Heart left ventricle (tissue), 16 donors: ENCODE results near the gene RFX2. TPM values are rescaled to one million over a fixed set of nuclear protein-coding genes. Genes with fewer than 3 reads are reported as not detected.

Experiments used
- ATAC-seq, 4 donors: fragments of 200-7000 bp; cut with Tn5 transposase; one replicate each; pipeline ENCODE4 v1.9.1; 2020 to 2022; ENCODE audit warnings: moderate library complexity in 4 of 4, mild to moderate bottlenecking in 3 of 4, moderate number of reproducible peaks in 1 of 4
- DNase-seq, 5 donors: peaks; one replicate each; pipeline ENCODE4 v3.0.0-alpha.2; 2020
- H3K27ac ChIP-seq, 12 donors: fragments of 200-600 bp; sonication (generic) in 4 of 12; one replicate each; pipeline versions ENCODE4 v1.5.0 to v1.8.0; 2016 to 2022; ENCODE audit warnings: mild to moderate bottlenecking in 2 of 12
- H3K27me3 ChIP-seq, 9 donors: fragments of 200-600 bp; sonication (generic) in 2 of 9; one replicate each; pipeline versions ENCODE4 v1.5.1 to v1.8.0; 2016 to 2022; ENCODE audit warnings: mild to moderate bottlenecking in 3 of 9
- H3K36me3 ChIP-seq, 9 donors: fragments of 200-600 bp; sonication (generic) in 2 of 9; one replicate each; pipeline versions ENCODE4 v1.5.0 to v1.8.0; 2018 to 2022; ENCODE audit warnings: mild to moderate bottlenecking in 2 of 9
- H3K4me1 ChIP-seq, 12 donors: fragments of 200-600 bp; sonication (generic) in 4 of 12; one replicate each; pipeline versions ENCODE4 v1.5.0 to v1.8.0; 2016 to 2022; ENCODE audit warnings: mild to moderate bottlenecking in 3 of 12
- H3K4me3 ChIP-seq, 12 donors: fragments of 200-600 bp; sonication (generic) in 4 of 12; one replicate each; pipeline versions ENCODE4 v1.5.0 to v1.8.0; 2017 to 2022; ENCODE audit warnings: mild to moderate bottlenecking in 9 of 12, moderate library complexity in 4 of 12
- H3K9me3 ChIP-seq, 12 donors: fragments of 200-600 bp; sonication (generic) in 4 of 12; one replicate each; pipeline versions ENCODE4 v1.5.0 to v1.8.0; 2016 to 2022; ENCODE audit warnings: mild to moderate bottlenecking in 1 of 12
- CTCF ChIP-seq, 12 donors: fragments of 200-600 bp; sonication (generic) in 4 of 12; IDR thresholded peaks; one replicate each; pipeline versions ENCODE4 v1.5.0 to v1.8.0; 2018 to 2022; ENCODE audit warnings: antibody characterized with exemption in 12 of 12, mild to moderate bottlenecking in 5 of 12
- POLR2A ChIP-seq, 2 donors: fragments of 450-650 bp; IDR thresholded peaks; one replicate each; pipeline ENCODE4 v1.6.1; 2017; ENCODE audit warnings: antibody characterized with exemption in 2 of 2, mild to moderate bottlenecking in 2 of 2, moderate library complexity in 2 of 2
- WGBS, 4 donors: extraction: QIAGEN DNeasy Blood & Tissue Kit in 2 of 4; methylation state at CpG; one replicate each; pipeline versions ENCODE4 v1.1.5 to v1.1.7; 2013 to 2018; 5-methylcytosine and 5-hydroxymethylcytosine counted together
- intact Hi-C, 10 donors: fragments of 100-400 bp; cut with DNase I; formaldehyde crosslinking; loops; one replicate each; pipeline versions ENCODE4 v1.11.1 to v1.14.2; 2022
- polyA plus RNA-seq, 2 donors: library from polyadenylated mRNA; stranded (reverse); fragments of 200-250 nt; gene quantifications; one replicate each; pipeline ENCODE4 v1.2.3, GENCODE V29; 2013
- total RNA-seq, 9 donors: library from RNA; depleted of rRNA in 2 of 9; stranded (reverse); fragments of >200 nt in 2 of 9; fragmentation: NEBNext Ultra II Directional in 3 of 9; extraction: Animal tissue kit (Norgen Biotek cat#: 25700) in 3 of 9; gene quantifications; one replicate each; pipeline versions ENCODE4 v1.1.0 to v1.2.4, GENCODE V29; 2016 to 2023
- donor health status: ischemic (EF 13 %, LVEDD 7.1; RV severe dilation, severe dysfunction).
- donor health status: healthy with polysubstance abuse.
- donor health status: DM: no; HTN: yes; CAD: no.
- donor health status: DM: no; HTN: no; CAD: no.
- donor health status: ischemic (EF 25% LVEDD 6.9; RV normal size, moderate dysfunction).
- donor health status: ischemic (EF 25% LVEDD 5.7; RV mildly dilated, moderate dysfunction).
- donor health status: healthy.
- donor health status: DM: yes; HTN: yes; CAD: no.
- donor health status: ischemic (EF 35%, LVEDD 5.7; RV mildly dilated, moderate dysfunction).
- donor health status: nonischemic (EF 11% LVEDD 7.7; RV severe dilation, severe dysfunction).
- donor health status: DM: yes; HTN: yes; CAD: no.
- donor health status: PGD.
- donor health status: ischemic (EF 29% LVEDD 5.4; RV normal size, mild dysfunction).
- donor health status: nonischemic (EF 23%, LVEDD 6.1; RV moderate dilation, normal function).

The RFX2 gene
- total and polyA plus RNA-seq, 11 donors: 2.8 to 20.0 (median 5.9) TPM

DNA sequence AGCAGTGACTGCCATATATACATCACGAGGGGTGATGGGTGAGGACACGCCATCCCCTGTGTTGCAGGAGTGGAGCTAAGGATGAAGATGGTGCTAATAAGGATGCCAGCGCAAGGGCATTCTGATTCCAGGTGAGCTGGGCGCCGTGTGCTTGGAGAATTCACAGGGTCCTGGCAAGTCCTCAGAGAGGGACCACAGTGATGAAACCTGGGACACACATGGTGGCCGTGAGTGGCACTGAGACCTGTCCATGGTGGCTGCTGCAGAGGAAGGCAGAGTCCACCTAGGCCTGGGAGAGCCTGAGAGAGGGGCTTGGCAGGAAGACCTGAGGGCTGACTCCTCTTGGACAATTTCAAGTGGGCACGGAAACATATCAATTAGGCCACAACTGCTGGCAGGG, 65.2 kb downstream of the RFX2 start:
- 88 to 96% (median 92%) methylated on average over 7 of the region's 7 CpGs for WGBS, 4 donors
- DNase-seq: no peak
- no peak for ATAC-seq
- Histone ChIP-seq H3K9me3 (no peaks in the 10 kb centered on the region), H3K4me1 (peaks cover 0 to 19% (median 9%) of the 10 kb centered on the region in 12 donors), H3K27me3 (no peaks in the 10 kb centered on the region), H3K36me3 (peaks cover 0 to 24% (median 9%) of the 10 kb centered on the region in 9 donors), H3K4me3 (no peak overlapping the region), H3K27ac (no peak overlapping the region)
- intact Hi-C loops: loop anchor here in 8 of 10 donors (5.0 to 10.0 kb wide), 5 partner anchors 237 to 260 kb away; no protein-coding TSS in a partner anchor
- no peak for TF ChIP-seq POLR2A (IDR thresholded peaks at IDR 0.05)

DNA sequence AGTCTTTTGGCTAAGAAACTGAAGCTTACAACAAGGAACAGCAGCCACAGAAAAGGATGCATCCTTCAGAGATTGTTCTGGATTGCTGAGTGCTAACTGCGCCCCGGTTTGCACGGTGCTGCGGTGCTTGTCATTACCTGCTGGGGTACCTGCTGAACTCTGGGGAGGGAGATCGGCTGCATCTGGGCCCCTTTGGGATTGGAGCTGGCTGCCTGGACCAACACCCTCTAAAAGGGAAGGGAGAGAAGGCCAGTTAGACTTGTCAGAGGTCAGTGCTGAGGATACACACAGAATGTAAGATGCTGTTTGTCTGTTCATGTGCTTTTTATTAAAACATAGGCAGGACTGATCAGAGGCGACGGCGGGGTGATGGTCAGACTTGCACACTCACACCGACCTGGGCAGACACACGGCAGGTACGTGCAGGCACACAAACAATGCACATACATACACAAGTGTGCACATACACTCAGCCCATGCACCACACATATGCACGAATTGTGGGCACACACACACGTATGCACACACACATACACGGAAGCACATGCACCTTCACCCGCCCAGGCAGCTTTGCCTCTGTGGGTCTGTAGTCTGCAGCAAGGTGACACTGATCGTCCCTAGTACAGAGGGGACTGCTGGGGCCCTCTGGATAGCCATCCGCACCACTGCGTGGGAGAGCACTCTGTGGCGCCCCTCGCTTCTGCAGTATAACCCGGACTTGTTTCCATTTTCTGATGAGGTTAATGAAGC, 66.1 kb downstream of the RFX2 start:
- intact Hi-C loops: loop anchor here in 3 of 10 donors (10.0 kb wide), 2 partner anchors 251 to 261 kb away; no protein-coding TSS in a partner anchor
- peak in 1 of 4 donors; percentile 16 for ATAC-seq

DNA sequence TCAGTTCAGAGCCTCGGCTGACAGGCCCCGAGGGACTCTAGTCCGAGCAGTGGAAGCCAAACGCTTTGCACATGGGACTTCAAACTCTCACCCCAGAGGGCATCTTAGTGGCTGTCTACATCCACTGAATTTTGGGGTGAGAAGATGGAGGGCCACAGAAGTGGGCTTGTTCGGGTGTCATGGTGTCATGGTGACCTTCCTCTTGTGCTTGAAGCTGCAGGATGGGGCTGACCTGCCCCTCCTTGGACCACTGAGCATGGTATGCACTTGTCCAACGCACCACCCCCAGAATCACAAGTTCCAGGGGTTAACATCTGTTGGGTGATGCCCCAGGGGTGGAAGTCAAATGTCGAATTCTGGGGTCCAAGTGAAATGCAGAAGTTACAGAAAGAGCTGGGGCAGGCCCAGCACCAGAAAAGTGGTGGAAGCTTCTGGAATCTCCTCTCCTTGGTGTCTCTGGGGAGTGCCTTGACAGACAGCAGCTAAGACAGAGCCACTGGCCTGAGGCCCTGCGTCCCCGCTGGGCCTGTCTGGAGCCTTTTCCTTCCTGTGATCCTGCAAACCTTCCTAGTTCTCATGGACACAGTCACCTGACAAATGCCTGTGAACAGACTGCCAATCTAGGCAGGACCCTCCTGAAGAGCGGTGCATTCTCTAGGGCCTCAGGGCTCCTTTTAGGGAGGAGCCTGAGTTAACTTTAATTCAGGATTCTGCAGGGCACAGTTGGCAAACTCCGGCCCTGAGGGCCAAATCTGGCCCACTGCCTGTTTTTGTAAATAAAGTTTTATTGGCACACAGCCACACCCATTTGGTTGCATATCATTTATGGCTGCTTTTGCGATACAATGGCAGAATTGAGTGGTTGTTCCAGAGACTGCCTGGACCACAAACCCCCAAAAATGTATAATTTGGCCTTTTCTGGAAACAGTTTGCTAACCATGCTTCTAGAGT, 67.2 kb downstream of the RFX2 start:
- TF ChIP-seq CTCF (IDR thresholded peaks at IDR 0.05) (no peak), POLR2A (IDR thresholded peaks at IDR 0.05) (no peak)
- ATAC-seq (no peak), DNase-seq (peak in 1 of 5 donors; percentile 49)
- intact Hi-C loops: loop anchor here in 3 of 10 donors (10.0 kb wide), 2 partner anchors 252 to 262 kb away; no protein-coding TSS in a partner anchor
- Histone ChIP-seq H3K27me3 (no peaks in the 10 kb centered on the region), H3K27ac (no peak overlapping the region), H3K4me1 (peaks cover 0 to 8% (median 0%) of the 10 kb centered on the region in 12 donors), H3K9me3 (no peaks in the 10 kb centered on the region), H3K36me3 (peaks cover 0 to 38% (median 15%) of the 10 kb centered on the region in 9 donors), H3K4me3 (no peak overlapping the region)
- 78 to 89% (median 80%) methylated on average over 6 to 12 of the region's 12 CpGs for WGBS, 4 donors

More for the DNA sequence above, 66.1 kb downstream of the RFX2 start:
- Histone ChIP-seq H3K27me3 (no peaks in the 10 kb centered on the region), H3K4me1 (peaks cover 0 to 18% (median 9%) of the 10 kb centered on the region in 12 donors), H3K4me3 (no peak overlapping the region), H3K9me3 (no peaks in the 10 kb centered on the region), H3K36me3 (peaks cover 0 to 33% (median 15%) of the 10 kb centered on the region in 9 donors), H3K27ac (no peak overlapping the region)
- WGBS, 4 donors: 93 to 96% (median 94%) methylated on average over 16 to 21 of the region's 21 CpGs
- TF ChIP-seq CTCF (IDR thresholded peaks at IDR 0.05): no peak
- TF ChIP-seq POLR2A (IDR thresholded peaks at IDR 0.05): no peak
- DNase-seq: peak in 1 of 5 donors; percentile 48

GRCh38 chr19:6041991-6042481, 68.3 kb downstream of the RFX2 start:
- no peak for ATAC-seq
- TF ChIP-seq CTCF (IDR thresholded peaks at IDR 0.05): no peak
- TF ChIP-seq POLR2A (IDR thresholded peaks at IDR 0.05): no peak
- peak in 1 of 5 donors; percentile 37 for DNase-seq
- Histone ChIP-seq H3K36me3 (peaks cover 0 to 38% (median 15%) of the 10 kb centered on the region in 9 donors), H3K4me3 (no peak overlapping the region), H3K4me1 (no peaks in the 10 kb centered on the region), H3K27me3 (no peaks in the 10 kb centered on the region), H3K9me3 (peaks cover 0 to 7% (median 0%) of the 10 kb centered on the region in 12 donors), H3K27ac (no peak overlapping the region)
- intact Hi-C loops: loop anchor here in 3 of 10 donors (10.0 kb wide), 2 partner anchors 253 to 263 kb away; no protein-coding TSS in a partner anchor
- 90 to 95% (median 94%) methylated on average over 27 of the region's 27 CpGs for WGBS, 4 donors
